GM23248 (cell line): Measurements from ENCODE around the gene S100A4. TPM values are rescaled to one million over a fixed set of nuclear protein-coding genes. Genes with fewer than 3 reads are reported as not detected.
"Not testable (repeated sequence)": the region's sequence is repeated elsewhere in the genome, so short reads cannot be mapped to it uniquely, and the experiment has no call there.

ENCODE experiments used
- DNase-seq: peaks from one replicate; pipeline ENCODE4 v3.0.0-alpha.2; 2015
- H2AFZ ChIP-seq: fragments of 200-600 bp; sonication (generic); 2 replicates; pipeline ENCODE4 v1.6.1; 2016; ENCODE audit warnings: antibody characterized with exemption
- H3F3A ChIP-seq: fragments of 200-600 bp; sonication (generic); 2 replicates; pipeline ENCODE4 v1.6.1; 2016; ENCODE audit warnings: mild to moderate bottlenecking, antibody characterized with exemption, mixed run types; ENCODE audit not compliant: insufficient read depth
- H3K27ac ChIP-seq: fragments of 200-600 bp; sonication (generic); 2 replicates; pipeline ENCODE4 v1.5.1; 2016; ENCODE audit warnings: mild to moderate bottlenecking
- H3K27me3 ChIP-seq: fragments of 200-600 bp; sonication (generic); replicated peaks from 2 replicates; pipeline ENCODE4 v1.6.1; 2016; ENCODE audit warnings: mild to moderate bottlenecking; ENCODE audit not compliant: insufficient read depth
- H3K36me3 ChIP-seq: fragments of 200-600 bp; sonication (generic); 2 replicates; pipeline ENCODE4 v1.6.1; 2016; ENCODE audit warnings: low read depth, mild to moderate bottlenecking
- H3K4me1 ChIP-seq: fragments of 200-600 bp; sonication (generic); 2 replicates; pipeline ENCODE4 v1.6.1; 2016; ENCODE audit warnings: mild to moderate bottlenecking; ENCODE audit not compliant: insufficient read depth
- H3K4me2 ChIP-seq: fragments of 200-600 bp; sonication (generic); one replicate; pipeline ENCODE4 v1.6.1; 2016; ENCODE audit warnings: mild to moderate bottlenecking; ENCODE audit not compliant: unreplicated experiment
- H3K4me3 ChIP-seq: fragments of 200-600 bp; sonication (generic); 2 replicates; pipeline ENCODE4 v1.5.1; 2016; ENCODE audit warnings: mild to moderate bottlenecking
- H3K79me2 ChIP-seq: fragments of 200-600 bp; sonication (generic); 2 replicates; pipeline ENCODE4 v1.6.1; 2016; ENCODE audit warnings: mild to moderate bottlenecking; ENCODE audit not compliant: insufficient read depth
- H3K9ac ChIP-seq: fragments of 200-600 bp; sonication (generic); 2 replicates; pipeline ENCODE4 v1.6.1; 2016; ENCODE audit warnings: mild to moderate bottlenecking
- H3K9me2 ChIP-seq: fragments of 200-600 bp; sonication (generic); 2 replicates; pipeline ENCODE4 v1.6.1; 2016; ENCODE audit warnings: mixed run types, mild to moderate bottlenecking, moderate library complexity; ENCODE audit not compliant: insufficient read depth
- H3K9me3 ChIP-seq: fragments of 200-600 bp; sonication (generic); one replicate; pipeline ENCODE4 v1.6.1; 2017; ENCODE audit warnings: low read depth
- H4K20me1 ChIP-seq: fragments of 200-600 bp; sonication (generic); 2 replicates; pipeline ENCODE4 v1.6.0; 2016; ENCODE audit not compliant: insufficient read depth
- EZH2 ChIP-seq: fragments of 200-600 bp; sonication (generic); IDR thresholded peaks from 2 replicates; pipeline ENCODE4 v1.6.1; 2018; ENCODE audit warnings: antibody characterized with exemption, mild to moderate bottlenecking; ENCODE audit not compliant: insufficient read depth, poor library complexity, severe bottlenecking
- EZH2phosphoT487 ChIP-seq: fragments of 200-600 bp; sonication (generic); IDR thresholded peaks from 2 replicates; pipeline ENCODE4 v1.6.1; 2018; ENCODE audit warnings: antibody characterized with exemption, moderate library complexity, mild to moderate bottlenecking, low read depth; ENCODE audit not compliant: insufficient read depth
- WGBS, 2 experiments: methylation state at CpG; one replicate each; pipeline ENCODE4 v1.1.6; 2015 to 2017; ENCODE audit warnings: low lambda C conversion rate in 2 of 2, low coverage in 1 of 2; ENCODE audit errors: missing lambda C conversion rate in 2 of 2; 5-methylcytosine and 5-hydroxymethylcytosine counted together
- in situ Hi-C: fragments of 300-500 bp; cut with MboI; formaldehyde crosslinking; loops from 2 replicates; pipeline ENCODE4 v1.15.0; 2020
- polyA plus RNA-seq: library from polyadenylated mRNA; unstranded; fragments of >200 nt; fragmentation: Nextera tagmentation; extraction: Ambion mirVana; gene quantifications from 2 replicates; pipeline ENCODE4 v1.2.1, GENCODE V29; 2016
- total RNA-seq: library from RNA; depleted of rRNA; stranded (reverse); fragments of >200 nt; shearing (Covaris generic); gene quantifications from 2 replicates; pipeline ENCODE4 v1.2.3, GENCODE V29; 2014; rRNA removed

The S100A4 gene
- total RNA-seq (236 and 249 TPM in 2 replicates), polyA plus RNA-seq (608 and 610 TPM in 2 replicates)

DNA sequence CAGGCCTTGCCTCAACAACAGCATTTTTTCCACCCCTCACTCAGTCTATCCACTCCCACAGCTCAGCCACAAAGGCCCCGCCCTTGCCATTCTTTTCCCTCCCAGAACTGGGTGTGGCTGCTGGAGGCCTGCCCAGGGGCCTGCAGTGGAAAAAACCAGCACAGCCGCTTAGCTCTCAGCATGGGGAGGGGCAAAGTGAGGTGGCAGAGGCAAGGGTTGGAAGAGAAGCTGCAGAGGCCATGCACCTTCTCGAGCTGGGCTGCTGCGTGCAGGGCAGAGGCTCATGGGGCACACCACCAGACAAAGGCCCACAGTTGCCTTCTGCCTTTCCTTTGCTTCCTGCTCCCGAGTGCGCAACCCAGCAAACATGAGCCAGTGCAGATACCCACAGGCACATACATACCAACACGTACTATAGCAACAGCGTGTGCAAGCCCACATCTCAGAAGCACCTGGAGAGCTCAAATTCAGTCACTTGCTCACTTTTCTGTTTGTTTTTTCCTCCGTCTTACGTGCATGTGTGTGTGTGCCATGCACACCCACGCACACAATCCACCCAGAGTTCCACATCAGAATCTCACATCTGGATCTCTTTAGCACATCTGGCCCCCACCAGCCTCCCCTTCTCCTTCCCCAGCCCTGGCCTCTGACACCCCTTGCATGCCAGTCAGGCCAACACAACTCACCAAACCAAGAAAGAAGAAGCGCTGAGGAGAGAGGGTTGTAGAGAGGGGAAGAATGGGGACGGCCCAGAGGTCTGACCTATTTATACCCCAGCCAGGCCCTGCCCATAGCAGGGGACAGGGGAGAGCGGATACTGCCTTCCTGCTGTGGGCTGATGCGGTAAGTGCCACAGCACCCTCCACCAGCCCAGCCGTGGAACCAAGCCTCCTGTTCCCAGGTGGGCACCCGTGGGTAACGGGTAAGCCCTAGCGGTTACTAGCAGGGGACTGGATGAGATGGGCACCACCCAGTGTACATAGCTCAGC is at the start of gene S100A4:
Gene S100A4, minus strand, starts transcription at position 740 of the 989 bp plus-strand sequence. CDS start 1,012 bp downstream, outside the sequence.
- no peak for TF ChIP-seq EZH2
- TF ChIP-seq EZH2phosphoT487: no peak
- Histone ChIP-seq H3K36me3 (no peaks in the 10 kb centered on the region), H3K27ac (peak within 1 kb of the TSS; percentile 92), H3K27me3 (no peaks in the 10 kb centered on the region), H3K9ac (peak within 1 kb of the TSS; percentile 87), H3K4me1 (peaks cover 80% of the 10 kb centered on the region), H3K9me3 (no peaks in the 10 kb centered on the region), H3K4me2 (peak within 1 kb of the TSS; percentile 89), H4K20me1 (no peaks in the 10 kb centered on the region), H3K9me2 (no peaks in the 10 kb centered on the region), H3F3A (peaks cover 49% of the 10 kb centered on the region), H2AFZ (peak within 1 kb of the TSS; percentile 43), H3K4me3 (peak within 1 kb of the TSS; percentile 74), H3K79me2 (peaks cover 22% of the 10 kb centered on the region)
- DNase-seq: peak; percentile 96
- 2% methylated on average over 18 to 19 of the region's 19 CpGs for WGBS, 2 experiments
- in situ Hi-C loops: no loop called here

DNA sequence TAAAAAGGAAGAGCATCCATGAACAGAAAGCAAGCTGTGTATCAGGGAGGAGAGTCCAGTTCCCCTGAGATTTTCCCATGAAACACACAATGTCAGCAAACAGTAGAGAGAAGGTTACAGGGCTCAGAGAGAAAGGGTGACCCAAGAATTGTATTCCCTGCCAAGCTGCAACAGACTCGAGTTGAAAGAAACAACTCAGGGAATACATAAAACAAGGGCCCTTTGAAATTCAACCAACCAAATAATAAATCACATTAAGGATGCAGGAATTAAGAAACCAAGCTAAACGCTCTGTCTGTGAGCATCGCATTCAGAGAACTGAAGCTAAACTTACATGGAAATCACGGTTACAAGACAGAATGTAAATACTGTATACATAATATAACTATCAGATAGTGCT is 47.1 kb upstream of the S100A4 start:
- H3K27ac ChIP-seq: no peak overlapping the region
- no peaks in the 10 kb centered on the region for H3K9me2 ChIP-seq
- peaks cover 16% of the 10 kb centered on the region for H3F3A ChIP-seq
- H2AFZ ChIP-seq: no peak overlapping the region
- H3K36me3 ChIP-seq: no peaks in the 10 kb centered on the region
- H3K79me2 ChIP-seq: no peaks in the 10 kb centered on the region
- TF ChIP-seq EZH2phosphoT487: no peak
- TF ChIP-seq EZH2: no peak
- no peak overlapping the region for H3K4me2 ChIP-seq
- WGBS, 2 experiments: 71 to 74% methylated on average over 4 of the region's 4 CpGs
- DNase-seq: no peak
- 0 out of 2 replicates have a peak, but pooled peaks cover 6% of the 10 kb centered on the region for H3K4me1 ChIP-seq
- no peaks in the 10 kb centered on the region for H4K20me1 ChIP-seq
- no peaks in the 10 kb centered on the region for H3K9me3 ChIP-seq
- no peaks in the 10 kb centered on the region for H3K27me3 ChIP-seq
- no peak overlapping the region for H3K9ac ChIP-seq
- in situ Hi-C loops: no loop called here
- no peak overlapping the region for H3K4me3 ChIP-seq

DNA sequence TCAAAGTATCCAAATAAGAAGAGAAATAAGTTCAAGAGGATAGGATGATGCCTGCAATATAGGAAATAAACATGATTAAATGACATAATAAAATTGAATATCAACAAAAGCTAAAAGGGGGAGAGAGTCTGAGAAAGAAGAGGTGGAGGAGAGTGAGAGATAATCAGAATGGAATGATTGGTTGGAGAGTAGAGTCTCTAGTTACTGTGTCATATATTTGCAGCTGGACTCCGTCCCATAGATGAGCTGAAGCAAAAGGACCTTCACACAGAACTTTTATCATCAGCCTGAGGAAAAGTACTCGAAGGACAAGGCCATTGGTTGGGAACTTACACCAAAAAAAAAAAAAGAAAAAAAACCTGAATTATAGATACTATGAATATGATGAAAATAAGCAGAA is 42.9 kb upstream of the S100A4 start:
- H3K27me3 ChIP-seq: no peaks in the 10 kb centered on the region
- H4K20me1 ChIP-seq: no peaks in the 10 kb centered on the region
- no peak overlapping the region for H3K27ac ChIP-seq
- no peak overlapping the region for H3K4me3 ChIP-seq
- TF ChIP-seq EZH2 (no peak), EZH2phosphoT487 (no peak)
- no peaks in the 10 kb centered on the region for H3K9me3 ChIP-seq
- no peaks in the 10 kb centered on the region for H3K9me2 ChIP-seq
- 66 to 83% methylated on average over 2 of the region's 2 CpGs for WGBS, 2 experiments
- no peak overlapping the region for H3K9ac ChIP-seq
- no peak overlapping the region for H3K4me2 ChIP-seq
- H3F3A ChIP-seq: 0 out of 2 replicates have a peak, but pooled peaks cover 7% of the 10 kb centered on the region
- in situ Hi-C loops: no loop called here
- H3K4me1 ChIP-seq: peaks cover 6% of the 10 kb centered on the region
- no peak overlapping the region for H2AFZ ChIP-seq
- no peaks in the 10 kb centered on the region for H3K79me2 ChIP-seq
- H3K36me3 ChIP-seq: no peaks in the 10 kb centered on the region
- no peak for DNase-seq

DNA sequence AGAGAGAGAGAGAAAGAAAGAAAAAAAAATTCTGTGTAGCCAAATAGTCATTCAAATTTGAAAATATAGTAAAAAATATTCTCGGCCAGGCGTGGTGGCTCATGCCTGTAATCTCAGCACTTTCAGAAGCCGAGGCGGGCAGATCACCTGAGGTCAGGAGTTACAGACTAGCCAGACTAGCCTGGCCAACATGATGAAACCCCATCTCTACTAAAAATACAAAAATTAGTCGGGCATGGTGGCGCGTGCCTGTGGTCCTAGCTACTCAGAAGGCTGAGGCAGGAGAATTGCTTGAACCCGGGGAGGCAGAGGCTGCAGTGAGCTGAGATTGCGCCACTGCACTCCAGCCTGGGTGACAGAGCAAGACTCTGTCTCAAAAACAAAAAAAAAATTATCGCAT is 42.4 kb upstream of the S100A4 start:
- H3K9me3 ChIP-seq, H3K36me3 ChIP-seq, H3K4me3 ChIP-seq, H3K27me3 ChIP-seq, H3K4me2 ChIP-seq, H2AFZ ChIP-seq, H3K27ac ChIP-seq, H3F3A ChIP-seq, H4K20me1 ChIP-seq, DNase-seq, H3K9me2 ChIP-seq, H3K9ac ChIP-seq, H3K79me2 ChIP-seq, H3K4me1 ChIP-seq, in situ Hi-C loops: not testable (repeated sequence)
- 95 to 96% methylated on average over 10 of the region's 10 CpGs for WGBS, 2 experiments
